ENCODE data around the gene ARL8A. TPM values are rescaled to one million over a fixed set of nuclear protein-coding genes. Genes with fewer than 3 reads are reported as not detected.

ARL8A gene
- total and polyA plus RNA-seq, 8 donors = 34.3 to 112 (median 43.3) TPM

DNA sequence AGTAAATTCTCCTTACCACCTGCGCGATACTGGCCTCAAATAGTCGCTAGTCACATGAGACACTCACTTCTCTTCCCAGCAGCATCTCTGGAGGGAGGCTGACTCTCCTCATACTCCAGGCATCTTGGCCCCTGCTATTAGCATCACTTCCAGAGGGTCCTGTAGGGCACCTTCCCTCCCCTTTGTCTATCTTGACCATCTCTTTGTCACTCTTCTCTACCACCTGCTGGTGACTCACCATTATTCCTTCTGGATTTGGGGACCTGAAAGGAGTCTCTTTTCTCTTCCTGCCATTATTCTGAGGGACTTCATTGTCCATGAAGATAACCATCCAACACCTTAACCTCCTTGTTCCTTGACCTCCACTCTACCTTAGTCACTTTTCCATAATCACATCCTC, 53.5 kb downstream of the ARL8A start:
- Histone ChIP-seq H3K4me3 (no peak overlapping the region), H3K27ac (no peak overlapping the region), H3K36me3 (no peaks in the 10 kb centered on the region), H3K4me1 (no peaks in the 10 kb centered on the region), H3K27me3 (no peaks in the 10 kb centered on the region), H3K9me3 (no peaks in the 10 kb centered on the region)
- TF ChIP-seq, protein P1, sequence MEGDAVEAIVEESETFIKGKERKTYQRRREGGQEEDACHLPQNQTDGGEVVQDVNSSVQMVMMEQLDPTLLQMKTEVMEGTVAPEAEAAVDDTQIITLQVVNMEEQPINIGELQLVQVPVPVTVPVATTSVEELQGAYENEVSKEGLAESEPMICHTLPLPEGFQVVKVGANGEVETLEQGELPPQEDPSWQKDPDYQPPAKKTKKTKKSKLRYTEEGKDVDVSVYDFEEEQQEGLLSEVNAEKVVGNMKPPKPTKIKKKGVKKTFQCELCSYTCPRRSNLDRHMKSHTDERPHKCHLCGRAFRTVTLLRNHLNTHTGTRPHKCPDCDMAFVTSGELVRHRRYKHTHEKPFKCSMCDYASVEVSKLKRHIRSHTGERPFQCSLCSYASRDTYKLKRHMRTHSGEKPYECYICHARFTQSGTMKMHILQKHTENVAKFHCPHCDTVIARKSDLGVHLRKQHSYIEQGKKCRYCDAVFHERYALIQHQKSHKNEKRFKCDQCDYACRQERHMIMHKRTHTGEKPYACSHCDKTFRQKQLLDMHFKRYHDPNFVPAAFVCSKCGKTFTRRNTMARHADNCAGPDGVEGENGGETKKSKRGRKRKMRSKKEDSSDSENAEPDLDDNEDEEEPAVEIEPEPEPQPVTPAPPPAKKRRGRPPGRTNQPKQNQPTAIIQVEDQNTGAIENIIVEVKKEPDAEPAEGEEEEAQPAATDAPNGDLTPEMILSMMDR (IDR thresholded peaks at IDR 0.05) = no peak
- ATAC-seq (peak; percentile 14), DNase-seq (no peak)
- intact Hi-C loops (cut with DNase I) = no loop called here

DNA sequence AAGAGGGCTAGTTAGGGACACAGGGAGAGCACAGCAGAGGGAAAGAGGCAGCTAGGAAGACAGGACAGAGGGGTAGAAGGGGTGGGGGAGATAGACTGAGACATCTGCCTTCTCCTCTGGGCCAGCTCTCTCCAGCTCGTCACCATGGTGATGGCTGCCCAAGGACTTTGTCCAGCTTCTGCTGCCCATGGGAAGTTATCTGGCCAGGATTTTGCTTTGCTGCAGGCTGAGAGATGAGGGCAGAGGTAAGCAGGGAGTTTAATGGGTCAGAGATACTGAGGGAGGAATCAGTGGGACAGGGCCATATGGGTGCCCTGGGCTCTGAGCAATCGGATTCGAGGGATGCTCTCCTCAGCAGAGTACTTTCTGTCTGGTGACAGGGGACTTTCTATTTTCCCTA, 56.3 kb downstream of the ARL8A start:
- H3K27ac ChIP-seq = no peak overlapping the region
- TF ChIP-seq, protein P1 (IDR thresholded peaks at IDR 0.05) = no peak
- DNase-seq = no peak
- no peaks in the 10 kb centered on the region for H3K27me3 ChIP-seq
- no peak for ATAC-seq
- no peak overlapping the region for H3K4me3 ChIP-seq
- intact Hi-C loops (cut with DNase I) = no loop called here
- H3K36me3 ChIP-seq = no peaks in the 10 kb centered on the region
- H3K9me3 ChIP-seq = no peaks in the 10 kb centered on the region
- H3K4me1 ChIP-seq = no peaks in the 10 kb centered on the region

DNA sequence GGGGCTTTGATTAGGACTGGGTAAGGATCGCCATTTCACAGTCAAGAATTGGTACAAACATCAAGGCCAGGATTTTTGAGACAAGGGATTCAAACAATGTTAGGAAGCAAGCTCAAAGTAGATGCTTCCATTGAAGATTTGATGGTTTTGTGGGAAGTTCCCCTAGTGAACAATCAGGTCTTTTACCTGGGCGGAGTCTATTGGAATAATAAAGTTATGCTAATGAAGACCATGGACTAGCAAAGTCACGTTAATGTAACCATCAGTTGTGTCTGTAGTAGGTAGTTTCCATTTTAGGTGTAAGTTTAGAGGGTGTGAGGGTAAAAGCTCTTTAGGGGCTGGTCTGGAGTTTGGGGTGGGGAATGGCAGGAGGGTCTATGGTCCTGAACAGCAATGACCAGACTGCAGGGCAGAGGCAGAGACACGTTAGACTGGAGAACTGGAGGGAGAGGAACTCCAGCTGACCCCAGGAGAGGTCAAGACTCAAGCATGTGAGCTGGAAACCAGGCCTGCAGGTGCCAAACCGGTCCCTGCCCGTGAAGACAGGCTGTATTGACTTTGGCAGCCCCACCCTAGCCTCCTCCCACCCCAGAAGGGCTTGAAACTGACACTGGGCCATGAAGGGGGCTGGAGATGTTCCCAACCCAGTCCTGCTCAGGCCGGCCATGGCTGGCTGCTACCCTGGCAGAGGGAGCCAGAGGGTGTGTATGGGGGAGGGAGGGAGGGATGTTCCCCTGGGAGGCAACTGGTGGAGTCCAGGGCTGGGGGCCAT, 57.8 kb downstream of the ARL8A start:
- Histone ChIP-seq H3K4me1 (no peaks in the 10 kb centered on the region), H3K9me3 (no peaks in the 10 kb centered on the region), H3K27me3 (no peaks in the 10 kb centered on the region), H3K4me3 (no peak overlapping the region), H3K36me3 (no peaks in the 10 kb centered on the region), H3K27ac (no peak overlapping the region)
- TF ChIP-seq, protein P1 (IDR thresholded peaks at IDR 0.05) = no peak
- DNase-seq (peak in 2 of 4 donors; percentile 41 to 59), ATAC-seq (peak; percentile 82)
- intact Hi-C loops (cut with DNase I) = no loop called here

DNA sequence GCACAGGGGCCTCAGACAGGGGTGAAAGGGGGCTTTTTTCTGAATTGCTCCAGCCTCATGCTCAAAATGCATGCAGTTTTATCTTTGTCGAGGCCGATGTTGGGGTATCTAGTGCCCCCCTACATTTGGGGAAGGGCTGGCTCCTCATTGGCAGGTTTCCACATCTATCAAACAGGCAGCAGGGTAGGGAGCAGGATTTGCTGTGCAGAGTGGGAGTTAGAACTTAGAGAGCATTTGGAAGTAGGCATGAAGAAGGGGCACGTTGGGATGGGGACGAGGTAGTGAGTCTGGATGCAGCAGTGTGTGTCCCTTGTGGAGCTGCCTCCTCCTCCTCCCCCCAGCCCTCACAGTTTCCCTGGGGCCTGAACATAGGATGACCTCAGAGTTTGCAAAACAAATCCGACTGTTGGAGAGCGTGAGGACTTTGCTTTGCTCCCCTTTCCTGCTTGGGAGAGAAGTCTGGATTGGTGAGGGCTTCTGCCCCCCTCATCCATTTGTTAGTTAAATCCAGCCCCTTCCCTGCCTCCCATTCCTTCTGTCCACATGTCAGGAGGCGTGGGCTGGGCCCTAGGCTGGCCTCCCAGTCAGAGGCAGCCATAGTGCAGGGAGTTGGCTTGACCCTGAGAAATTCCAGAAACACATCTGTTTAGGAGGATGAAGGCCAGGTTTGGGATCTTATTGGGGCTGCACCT, 58.7 kb downstream of the ARL8A start:
- ATAC-seq = peak; percentile 7
- TF ChIP-seq, protein P1 (IDR thresholded peaks at IDR 0.05) = no peak
- no peaks in the 10 kb centered on the region for H3K9me3 ChIP-seq
- DNase-seq = peak in 1 of 4 donors; percentile 44
- no peak overlapping the region for H3K27ac ChIP-seq
- no peak overlapping the region for H3K4me3 ChIP-seq
- H3K27me3 ChIP-seq = no peaks in the 10 kb centered on the region
- no peaks in the 10 kb centered on the region for H3K4me1 ChIP-seq
- H3K36me3 ChIP-seq = no peaks in the 10 kb centered on the region
- intact Hi-C loops (cut with DNase I) = no loop called here

Data from left lung (tissue), 10 donors.